ENCODE results near the gene G6PC3.

DNA sequence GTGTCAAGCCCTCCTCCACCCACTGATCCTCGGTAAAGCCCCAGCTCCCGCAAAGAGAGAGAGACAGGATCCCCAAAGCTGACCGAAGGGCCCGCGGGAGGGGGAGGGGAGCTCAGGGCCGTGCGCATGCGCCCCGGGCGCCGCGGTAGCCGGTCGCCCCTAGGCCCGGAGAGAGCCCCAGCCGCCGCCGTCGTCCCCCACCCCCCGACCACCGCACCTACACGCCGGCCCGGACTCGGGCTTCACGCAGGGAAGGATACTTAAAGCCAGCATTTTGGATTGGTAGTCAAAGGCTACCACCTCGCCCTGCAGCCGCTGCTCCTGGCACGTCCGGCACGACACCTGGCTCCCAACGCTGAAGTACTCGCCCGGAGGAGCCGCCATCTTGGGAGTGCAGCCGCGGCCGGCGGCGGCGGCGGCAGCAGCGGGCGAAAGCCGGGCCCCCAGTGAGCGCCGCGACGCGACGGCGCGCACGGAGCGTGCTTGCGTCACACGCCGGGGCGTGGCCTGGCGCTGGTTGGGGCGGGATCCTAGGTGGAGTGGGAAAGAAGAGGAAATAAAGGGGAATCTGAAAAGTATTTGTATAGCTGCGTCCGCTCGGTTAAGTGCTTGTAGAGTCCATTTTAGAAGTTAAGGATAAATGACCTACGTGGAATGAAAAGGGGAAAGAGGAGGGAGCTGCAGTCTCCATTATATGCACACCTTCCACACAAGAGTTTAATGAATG lies 4.2 kb upstream of the G6PC3 start, which contains the start of gene LSM12:
- TF ChIP-seq POLR2A (IDR thresholded peaks at IDR 0.05) = peak; percentile 90
- no peak for TF ChIP-seq CTCF (IDR thresholded peaks at IDR 0.05)
